Stimulated activated CD4-positive, alpha-beta T cell treated with anti-CD3 and anti-CD28 coated beads, Interleukin-12 subunit alpha, Interleukin-12 subunit beta, amount 100 ng/mL, for 24 hours (primary cell): ENCODE data around the gene MRM2.
A peak's percentile ranks its signal among the peaks of the same experiment; 100 is the strongest.

Experiments
- DNase-seq, 2 experiments: peaks; one replicate each; pipeline ENCODE4 v3.0.0-alpha.2; 2020; ENCODE audit warnings: low read depth in 2 of 2

MRM2 gene

DNA sequence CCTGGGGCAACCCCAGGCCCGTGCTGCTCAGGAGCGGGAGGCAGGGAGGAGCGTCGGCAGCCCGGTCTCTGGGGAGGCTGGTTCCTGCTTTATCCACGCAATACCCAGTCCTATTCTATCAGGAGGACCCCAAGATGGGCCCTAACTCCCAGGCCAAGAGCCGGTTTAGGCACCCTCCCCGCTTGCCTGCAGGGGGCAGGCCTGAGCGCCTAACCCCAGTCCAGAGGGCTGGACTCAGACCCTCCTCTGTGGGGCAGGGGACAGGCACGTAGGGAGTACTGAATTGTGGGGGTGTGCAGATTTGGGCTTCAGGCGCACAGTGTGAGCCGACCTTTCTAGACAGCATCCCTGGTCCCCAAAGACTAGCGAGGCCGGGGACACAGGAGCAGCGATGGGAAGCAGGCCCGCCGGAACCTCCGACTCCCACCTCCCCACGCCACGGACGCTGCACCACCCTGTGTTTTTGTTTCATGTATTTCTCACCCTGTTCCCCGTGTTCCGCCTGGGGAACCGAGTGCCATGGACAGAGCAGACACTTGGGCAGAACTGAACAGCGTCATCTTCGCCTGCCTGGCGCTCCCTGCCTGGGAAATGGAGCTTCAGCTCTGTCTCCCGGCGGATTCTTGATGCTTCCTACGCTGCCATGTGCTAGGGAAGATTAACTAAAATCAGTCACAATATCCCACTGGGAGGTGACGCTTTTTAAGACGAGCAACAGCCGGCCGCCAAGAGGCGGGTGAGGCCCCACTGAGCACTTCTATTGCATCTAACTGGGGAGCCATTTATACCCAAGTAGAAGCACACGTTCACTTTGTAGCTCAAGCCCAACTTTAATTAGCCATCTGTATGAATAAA is 5.4 kb upstream of the MRM2 start:
- peak in 1 of 2 experiments; percentile 24 for DNase-seq

- DNase-seq, result no peak
Observed at GRCh38 chr7:2245883-2246675, 4.1 kb upstream of the MRM2 start.

DNA sequence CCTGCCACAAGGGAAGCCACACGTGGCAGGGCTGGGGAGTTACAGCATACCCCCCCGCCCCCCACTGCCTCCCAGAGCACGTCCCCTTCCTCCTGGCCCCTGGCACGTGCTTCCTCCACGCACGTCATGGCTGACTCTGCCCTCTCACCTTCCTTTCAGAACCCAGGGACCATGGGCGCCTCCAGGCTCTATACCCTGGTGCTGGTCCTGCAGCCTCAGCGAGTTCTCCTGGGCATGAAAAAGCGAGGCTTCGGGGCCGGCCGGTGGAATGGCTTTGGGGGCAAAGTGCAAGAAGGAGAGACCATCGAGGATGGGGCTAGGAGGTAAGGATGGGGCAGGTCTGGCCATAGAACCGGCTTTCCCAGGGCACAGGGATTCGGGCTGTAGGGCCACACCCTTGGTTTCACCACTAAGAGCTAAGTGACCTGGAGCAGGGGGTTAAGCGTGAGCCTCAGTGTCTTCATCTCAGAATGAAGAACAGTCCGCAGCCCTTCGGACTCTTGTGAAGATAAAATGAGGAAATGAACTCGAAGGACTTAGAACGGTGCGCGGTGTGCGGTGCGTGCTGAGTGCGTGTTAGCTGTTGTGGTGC is 2.5 kb upstream of the MRM2 start:
- DNase-seq, result no peak

GRCh38 chr7:2243458-2243857 is 1.5 kb upstream of the MRM2 start:
- DNase-seq, result no peak

- DNase-seq, result peak in 1 of 2 experiments; percentile 21
Observed at GRCh38 chr7:2242541-2243429, 780 bp upstream of the MRM2 start.

DNA sequence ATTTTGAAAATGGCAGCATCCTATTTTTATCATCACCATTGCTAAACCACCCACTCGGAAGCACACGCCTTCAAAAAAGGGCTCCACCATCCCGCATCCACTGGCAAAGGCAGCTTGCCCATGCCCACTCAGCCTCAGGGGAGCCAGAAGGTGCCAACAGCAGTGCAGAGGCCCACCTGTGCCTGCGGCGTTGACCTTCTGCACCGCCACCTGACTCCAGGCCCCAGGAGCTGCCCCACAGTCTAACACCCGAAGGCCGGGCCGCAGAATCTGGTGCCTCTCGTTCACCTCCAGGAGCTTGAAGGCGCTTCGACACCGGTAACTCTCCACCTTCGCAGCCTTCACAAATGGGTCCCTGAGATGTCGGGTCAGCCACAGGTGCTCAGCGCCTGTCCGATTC is 2.8 kb downstream of the MRM2 start:
- DNase-seq, result no peak

- DNase-seq, result no peak
Observed at GRCh38 chr7:2237109-2237602, 4.8 kb downstream of the MRM2 start.

GRCh38 chr7:2233926-2234325 is 8.1 kb downstream of the MRM2 start:
- no peak for DNase-seq

DNA sequence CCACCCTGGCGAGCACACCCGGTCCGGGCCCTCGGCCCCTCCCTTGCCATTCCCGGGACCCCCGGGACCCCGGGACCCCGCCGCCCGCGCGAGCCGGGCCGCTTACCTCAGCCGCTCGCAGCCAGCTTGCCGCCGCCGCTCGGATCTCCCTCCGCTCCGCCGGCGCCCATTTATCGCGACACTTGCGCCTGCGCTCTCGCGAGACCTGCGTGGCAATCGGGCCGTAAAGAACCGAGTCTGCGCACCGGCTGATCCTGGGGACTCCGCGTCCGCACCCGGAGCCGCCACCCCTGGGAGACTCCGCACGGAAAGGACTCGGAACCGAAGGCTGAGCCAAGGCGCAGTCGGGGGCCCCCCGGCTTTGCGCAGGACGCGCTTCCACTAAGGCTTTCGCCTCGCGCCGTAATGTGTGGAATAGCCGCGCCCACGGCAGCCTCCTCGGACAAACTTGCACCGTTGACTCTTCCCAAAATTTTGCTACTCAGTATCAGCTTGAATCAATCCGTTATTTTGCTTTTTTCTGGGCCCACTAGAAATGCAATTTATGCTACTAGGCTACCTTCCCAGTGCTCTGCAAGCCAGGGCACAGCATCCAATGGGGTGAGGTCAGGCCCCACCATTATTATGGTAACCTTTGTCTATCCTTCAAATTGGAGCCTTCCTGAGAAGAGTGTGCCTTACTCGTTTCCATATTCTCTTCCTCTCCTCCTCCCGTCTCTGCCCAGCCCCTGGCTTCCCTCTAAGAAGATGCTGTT is 9.1 kb downstream of the MRM2 start, which contains the start of gene MAD1L1:
TSS of gene MAD1L1 (minus strand) at position 180 of the 755 bp plus-strand sequence. CDS start 2,812 bp downstream, outside the sequence.
- DNase-seq, result peak; percentile 69 to 85

DNA sequence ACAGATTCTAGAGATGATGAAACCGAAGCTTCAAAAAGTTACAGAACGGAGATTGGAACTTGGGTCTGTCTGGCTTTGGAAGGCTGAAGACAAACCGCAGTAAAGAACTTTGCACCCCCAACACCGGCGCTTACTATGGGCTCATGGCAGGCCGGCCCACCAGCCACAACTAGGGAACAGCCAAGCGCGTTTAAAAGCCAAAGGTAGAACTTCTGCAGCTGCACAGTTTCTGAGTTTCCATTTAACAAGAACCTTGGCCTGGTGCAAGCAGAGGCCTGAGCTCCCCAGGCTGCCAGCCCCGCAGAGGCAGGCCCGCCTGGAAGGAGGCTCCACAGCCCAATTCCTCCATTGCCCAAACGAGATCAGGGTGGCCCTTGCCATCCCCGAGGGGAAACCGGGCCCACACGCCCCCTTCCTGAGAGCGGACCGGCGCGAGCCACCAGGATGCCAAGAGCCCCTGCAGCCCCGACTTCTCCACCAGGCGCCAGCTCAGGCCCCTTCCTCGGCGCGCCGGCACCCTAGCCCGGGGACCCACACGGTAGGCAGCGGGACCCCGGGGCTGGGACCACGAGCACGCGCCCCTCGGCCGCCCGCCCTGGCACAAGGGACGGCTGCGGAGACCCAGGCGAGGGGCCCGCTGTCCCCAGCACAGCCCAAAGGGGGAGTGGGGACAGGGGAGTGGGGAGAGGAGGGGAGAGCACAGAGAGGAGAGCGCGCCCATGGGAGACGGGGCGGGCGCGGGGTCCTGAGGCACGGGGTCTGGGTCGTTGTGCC is 9.8 kb downstream of the MRM2 start:
- no peak for DNase-seq

DNA sequence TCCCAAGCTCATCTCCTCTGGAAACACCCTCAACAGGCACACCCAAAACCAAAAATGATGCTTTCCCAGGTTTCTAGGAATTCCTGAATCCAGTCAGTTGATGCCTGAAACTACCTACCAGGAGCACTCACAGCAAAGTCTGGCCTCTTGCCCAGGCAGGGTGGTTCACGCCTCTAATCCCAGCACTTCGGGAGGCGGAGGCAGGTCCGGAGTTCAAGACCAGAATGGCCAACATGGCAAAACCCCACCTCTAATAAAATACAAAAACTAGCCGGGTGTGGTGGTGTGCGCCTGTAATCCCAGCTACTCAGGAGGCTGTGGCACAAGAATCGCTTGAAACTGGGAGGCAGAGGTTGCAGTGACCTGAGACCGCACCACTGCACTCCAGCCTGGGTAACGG is 11.1 kb downstream of the MRM2 start:
- DNase-seq, result no peak

DNA sequence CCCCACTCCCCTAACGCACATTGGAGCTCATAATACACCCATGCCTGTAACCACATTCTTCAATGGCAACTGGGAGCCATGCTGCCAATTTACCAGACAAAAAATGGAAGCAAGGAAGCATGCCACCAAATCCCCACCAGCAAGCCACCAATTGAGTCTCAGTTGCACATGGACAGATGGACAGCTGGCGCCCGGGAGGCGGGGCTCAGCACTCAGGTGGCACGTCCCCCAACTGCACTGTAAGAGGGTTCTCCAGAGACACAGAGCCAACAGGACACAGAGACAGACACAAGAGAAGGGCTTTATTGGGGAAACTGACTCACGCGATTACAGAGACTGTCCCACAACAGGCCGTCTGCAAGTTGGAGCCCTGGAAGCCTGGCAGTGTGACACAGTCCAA is 11.8 kb downstream of the MRM2 start:
- no peak for DNase-seq

DNA sequence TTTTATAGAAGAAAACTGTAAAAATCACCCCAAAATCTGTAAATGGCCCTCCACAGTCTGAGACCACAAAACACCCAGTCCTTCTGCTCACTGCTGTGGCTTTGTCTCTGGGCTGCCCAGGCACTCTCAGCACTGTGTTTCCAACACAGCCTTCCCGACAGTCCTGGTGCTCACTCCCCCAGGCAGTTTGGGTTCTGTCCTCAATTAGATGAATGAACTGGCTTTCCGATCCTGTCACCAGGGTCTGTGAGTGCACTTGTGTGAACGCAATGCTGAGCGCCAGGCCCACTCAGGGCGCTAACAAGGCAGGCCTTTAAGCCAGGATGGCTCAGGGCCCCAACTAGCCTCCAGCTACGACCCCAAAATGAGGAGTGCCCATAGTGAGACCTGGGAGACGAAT is 12.5 kb downstream of the MRM2 start:
- DNase-seq, result no peak

DNA sequence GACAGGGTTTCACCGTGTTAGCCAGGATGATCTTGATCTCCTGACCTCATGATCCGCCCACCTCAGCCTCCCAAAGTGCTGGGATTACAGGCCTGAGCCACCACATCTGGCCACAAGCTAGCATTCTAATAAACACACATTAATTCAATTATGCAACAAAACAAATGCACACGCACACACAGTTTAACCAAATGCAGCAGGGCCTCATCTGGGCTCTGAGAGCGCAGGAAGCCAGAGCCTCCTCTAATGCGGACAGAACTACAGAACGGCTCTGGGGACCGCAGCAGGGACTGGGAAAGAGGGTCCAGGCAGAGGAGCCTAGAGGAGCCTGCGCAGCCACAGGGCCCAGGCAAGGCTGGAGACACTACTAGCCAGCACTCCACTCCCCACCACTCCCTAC is 13.1 kb downstream of the MRM2 start:
- DNase-seq, result no peak

GRCh38 chr7:2227699-2228098 is 14.3 kb downstream of the MRM2 start:
- no peak for DNase-seq

- DNase-seq, result no peak
Observed at GRCh38 chr7:2225830-2226229, 16.2 kb downstream of the MRM2 start.

DNA sequence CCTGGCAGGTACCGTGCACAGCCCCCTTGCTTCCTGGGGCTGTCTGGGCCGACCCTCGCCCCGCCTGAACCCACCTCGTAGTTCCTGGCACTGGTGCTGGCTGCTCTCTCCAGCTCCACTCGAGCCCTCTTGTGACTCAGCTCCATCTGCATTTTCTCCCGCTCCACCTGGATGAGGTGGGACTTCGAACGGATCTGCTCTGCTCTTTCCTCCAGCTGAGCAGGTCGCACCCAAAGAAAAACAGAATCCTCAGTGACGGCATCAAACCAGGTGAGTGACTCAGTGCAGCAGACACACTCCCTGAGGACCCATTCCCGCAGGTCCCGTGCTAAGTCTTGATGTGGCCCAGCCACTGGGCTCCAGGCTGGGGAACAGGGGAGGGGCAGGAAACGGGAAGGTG is 16.7 kb downstream of the MRM2 start:
- DNase-seq, result no peak

DNA sequence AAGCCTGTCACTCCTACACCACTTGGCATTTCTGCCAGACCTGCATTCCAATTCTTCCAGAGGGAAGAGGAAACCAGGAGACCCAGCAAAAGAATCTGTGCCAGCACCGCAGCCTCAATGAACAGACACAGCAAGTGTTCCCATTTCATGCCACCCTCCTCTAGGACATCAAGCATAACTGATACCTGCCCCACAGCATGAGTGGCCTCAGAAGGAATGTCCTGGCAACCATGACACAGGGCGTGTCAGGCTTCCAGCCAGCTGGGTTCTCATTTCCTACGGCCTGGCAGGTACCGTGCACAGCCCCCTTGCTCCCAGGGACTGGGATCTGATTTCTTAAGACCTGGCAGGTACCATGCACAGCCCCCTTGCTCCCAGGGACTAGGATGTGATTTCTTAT is 17.1 kb downstream of the MRM2 start:
- no peak for DNase-seq

- no peak for DNase-seq
Observed at GRCh38 chr7:2224491-2224928, 17.5 kb downstream of the MRM2 start.

DNA sequence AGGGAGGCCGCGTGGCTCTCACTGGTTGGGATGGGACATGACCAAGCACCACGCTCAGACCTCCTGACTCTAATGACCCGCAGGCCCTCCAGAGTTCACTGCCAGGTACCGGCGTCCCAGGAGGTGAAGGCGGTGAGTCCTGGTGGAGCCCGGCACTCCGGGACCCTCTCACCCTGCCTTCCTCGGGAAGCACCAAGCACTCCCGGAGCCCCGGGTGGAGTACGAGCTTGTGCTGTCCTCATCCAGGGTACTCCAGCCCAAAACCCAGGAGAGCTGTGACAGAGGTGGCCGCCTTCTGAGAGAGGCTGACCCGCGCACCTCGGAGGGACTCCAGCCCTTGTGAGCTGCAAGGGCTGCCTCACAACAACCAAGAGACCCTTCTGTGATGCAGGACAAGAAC is 18.7 kb downstream of the MRM2 start:
- DNase-seq, result no peak
